Activated CD4-positive, alpha-beta T cell treated with anti-CD3 and anti-CD28 coated beads, Interleukin-2, Interleukin-4, amounts not matched to agents 100 ng/mL and 50 ng/mL, durations not matched to agents 16 hours and 8 hours (primary cell): Measurements from ENCODE around the gene ADAMTS4.

ENCODE experiments used
- DNase-seq: peaks from one replicate; pipeline ENCODE4 v3.0.0-alpha.2; 2020; ENCODE audit warnings: low spot score

ADAMTS4 gene

GRCh38 chr1:161196111-161196510, 2.7 kb downstream of the ADAMTS4 start:
- no peak for DNase-seq

GRCh38 chr1:161195171-161195570, 3.7 kb downstream of the ADAMTS4 start:
- DNase-seq = no peak

- DNase-seq = no peak
These were observed 5.2 kb downstream of the ADAMTS4 start for GRCh38 chr1:161193561-161194235.

GRCh38 chr1:161192476-161193465, 6.1 kb downstream of the ADAMTS4 start:
- peak; percentile 83 for DNase-seq

- no peak for DNase-seq
These were observed 6.9 kb downstream of the ADAMTS4 start for GRCh38 chr1:161191971-161192370.

GRCh38 chr1:161190962-161191521, 7.8 kb downstream of the ADAMTS4 start:
- DNase-seq = no peak

- DNase-seq = no peak
These were observed 9.8 kb downstream of the ADAMTS4 start for GRCh38 chr1:161189036-161189435.

- DNase-seq = no peak
These were observed 10.5 kb downstream of the ADAMTS4 start for GRCh38 chr1:161188381-161188780.

GRCh38 chr1:161187311-161187710, 11.5 kb downstream of the ADAMTS4 start:
- DNase-seq = no peak

GRCh38 chr1:161185732-161186311, 13.0 kb downstream of the ADAMTS4 start:
- DNase-seq = no peak

- DNase-seq = peak; percentile 86
These were observed 13.6 kb downstream of the ADAMTS4 start for GRCh38 chr1:161185282-161185682.

- DNase-seq = peak; percentile 88
These were observed 16.6 kb downstream of the ADAMTS4 start for GRCh38 chr1:161182214-161182613.

- DNase-seq = no peak
These were observed 18.2 kb downstream of the ADAMTS4 start for GRCh38 chr1:161180639-161181038.

GRCh38 chr1:161179698-161180097, 19.2 kb downstream of the ADAMTS4 start:
- DNase-seq = no peak

GRCh38 chr1:161177936-161178244, 21.0 kb downstream of the ADAMTS4 start:
- DNase-seq = no peak

GRCh38 chr1:161177112-161177935, 21.5 kb downstream of the ADAMTS4 start, which contains the start of gene B4GALT3:
Gene B4GALT3 (minus strand): TSS chr1:161177507. CDS start chr1:161176060, 1,447 bp downstream.
- DNase-seq = peak; percentile 95

GRCh38 chr1:161176468-161177111, 22.3 kb downstream of the ADAMTS4 start:
- no peak for DNase-seq

- no peak for DNase-seq
These were observed 22.9 kb downstream of the ADAMTS4 start for GRCh38 chr1:161175771-161176453.

GRCh38 chr1:161174911-161175310, 23.9 kb downstream of the ADAMTS4 start:
- no peak for DNase-seq

GRCh38 chr1:161173711-161174110, 25.1 kb downstream of the ADAMTS4 start:
- no peak for DNase-seq
